ENCODE measurements around the gene METTL14.

METTL14 gene

GRCh38 chr4:118759481-118759880 lies 74.3 kb downstream of the METTL14 start:
- no peak for DNase-seq (ENCODE audit: low read depth)

GRCh38 chr4:118760092-118760491 lies 74.9 kb downstream of the METTL14 start:
- no peak for DNase-seq (ENCODE audit: low read depth)

- DNase-seq (ENCODE audit: low read depth), result no peak
Observed at GRCh38 chr4:118760493-118760892, 75.3 kb downstream of the METTL14 start.

- no peak for DNase-seq (ENCODE audit: low read depth)
Observed at GRCh38 chr4:118761397-118762016, 76.3 kb downstream of the METTL14 start.

GRCh38 chr4:118762155-118762554 lies 77.0 kb downstream of the METTL14 start:
- DNase-seq (ENCODE audit: low read depth), result no peak

GRCh38 chr4:118762730-118763477 lies 77.7 kb downstream of the METTL14 start:
- no peak for DNase-seq (ENCODE audit: low read depth)

Data from stimulated activated CD4-positive, alpha-beta T cell treated with anti-CD3 and anti-CD28 coated beads, Interleukin-2, amount 100 ng/mL, for 4 hours (primary cell).